HCT116 (cell line): ENCODE measurements around the gene MTERF4. TPM values are rescaled to one million over a fixed set of nuclear protein-coding genes. Genes with fewer than 3 reads are reported as not detected.
A peak's percentile ranks its signal among the peaks of the same experiment; 100 is the strongest.

ENCODE experiments used
- ATAC-seq: fragments of 200-7000 bp; cut with Tn5 transposase; 2 replicates; pipeline ENCODE4 v1.9.1; 2020; ENCODE audit warnings: mild to moderate bottlenecking, moderate library complexity
- BruUV-seq: library from RNA; stranded (reverse); fragments of 400-500 nt; replicated peaks from 2 replicates; lab custom pipeline; 2021; lab: Mats Ljungman, UMichigan
- CTCF ChIA-PET: fragments of 300-600 bp; sonication (Branson Sonifier 250); formaldehyde crosslinking; loops from one replicate; lab custom pipeline; 2021; ENCODE audit warnings: antibody characterized with exemption; lab: Charles Lee
- POLR2A ChIA-PET: fragments of 300-600, 350-600 bp; sonication (Branson Sonifier 250); formaldehyde crosslinking; loops from one replicate; lab custom pipeline; 2021; ENCODE audit warnings: antibody characterized with exemption; lab: Charles Lee
- RAD21 ChIA-PET, 2 experiments: fragments of 300-600 bp; sonication (Branson Sonifier 250); formaldehyde crosslinking; loops; one replicate each; lab custom pipeline; 2023; ENCODE audit warnings: low total read pairs in 2 of 2; ENCODE audit not compliant: uncharacterized antibody in 2 of 2, unreplicated experiment in 2 of 2, low non-redundant PET in 1 of 2; lab: Charles Lee
- DNase-seq: peaks from one replicate; pipeline ENCODE4 v3.0.0-alpha.2; 2010; ENCODE audit warnings: low read depth, low spot score
- H2AFZ ChIP-seq: fragments of 200-600 bp; shearing (Covaris generic), sonication (generic); 2 replicates; pipeline ENCODE4 v1.6.1; 2017; ENCODE audit warnings: low read depth, mixed run types, mixed read lengths, antibody characterized with exemption, low read length; ENCODE audit not compliant: poor library complexity, severe bottlenecking
- H3K27ac ChIP-seq: 2 replicates; pipeline ENCODE4 v1.5.1; 2012; ENCODE audit warnings: low read depth, low read length
- H3K27me3 ChIP-seq: fragments of 200-600 bp; sonication (generic); 2 replicates; pipeline ENCODE4 v1.6.1; 2016; ENCODE audit warnings: mixed run types, low read length, mixed read lengths; ENCODE audit not compliant: insufficient read depth
- H3K36me3 ChIP-seq, 2 experiments: fragments of 200-500 bp in 1 of 2; fragments of 200-600 bp in 1 of 2; sonication (Bioruptor generic) in 1 of 2; sonication (generic) in 1 of 2; 2 replicates each; pipeline versions ENCODE4 v1.5.1 to v1.6.1; 2014 to 2016; ENCODE audit warnings: low read length in 2 of 2, inconsistent platforms in 1 of 2, mixed read lengths in 1 of 2, mixed run types in 1 of 2; ENCODE audit not compliant: insufficient read depth in 2 of 2, control insufficient read depth in 1 of 2
- H3K4me1 ChIP-seq, 2 experiments: fragments of 200-600 bp in 1 of 2; sonication (generic) in 1 of 2; 2 replicates each; pipeline versions ENCODE4 v1.5.1 to v1.6.1; 2012 to 2017; ENCODE audit warnings: low read length in 2 of 2, inconsistent platforms in 1 of 2, mild to moderate bottlenecking in 1 of 2, mixed read lengths in 1 of 2, mixed run types in 1 of 2, moderate library complexity in 1 of 2; ENCODE audit not compliant: insufficient read depth in 2 of 2, control insufficient read depth in 1 of 2
- H3K4me2 ChIP-seq: fragments of 200-600 bp; sonication (generic); 2 replicates; pipeline ENCODE4 v1.6.1; 2017; ENCODE audit warnings: mixed run types, low read length, mixed read lengths
- H3K4me3 ChIP-seq, 2 experiments: fragments of 200-600 bp in 1 of 2; sonication (generic) in 1 of 2; replicated peaks in 1 of 2; 2 replicates each; pipeline ENCODE4 v1.5.1; 2011 to 2016; ENCODE audit warnings: low read length in 2 of 2, control low read depth in 1 of 2, low read depth in 1 of 2, mild to moderate bottlenecking in 1 of 2, mixed read lengths in 1 of 2, mixed run types in 1 of 2
- H3K79me2 ChIP-seq: fragments of 200-600 bp; sonication (generic); 2 replicates; pipeline ENCODE4 v1.6.1; 2017; ENCODE audit warnings: mild to moderate bottlenecking, mixed run types, low read length, moderate library complexity, mixed read lengths; ENCODE audit not compliant: insufficient read depth
- H3K9ac ChIP-seq: fragments of 200-600 bp; sonication (generic); 2 replicates; pipeline ENCODE4 v1.6.1; 2016; ENCODE audit warnings: low read length, mixed read lengths
- H3K9me2 ChIP-seq: fragments of 200-600 bp; sonication (generic), shearing (Covaris generic); 2 replicates; pipeline ENCODE4 v1.6.1; 2017; ENCODE audit warnings: mixed run types, mild to moderate bottlenecking, moderate library complexity; ENCODE audit not compliant: insufficient read depth
- H3K9me3 ChIP-seq, 2 experiments: fragments of 200-500 bp in 1 of 2; fragments of 200-600 bp in 1 of 2; sonication (Bioruptor generic) in 1 of 2; sonication (generic) in 1 of 2; 2 replicates each; pipeline ENCODE4 v1.6.1; 2014 to 2017; ENCODE audit warnings: low read length in 2 of 2, mixed read lengths in 2 of 2, inconsistent platforms in 1 of 2, low read depth in 1 of 2, mild to moderate bottlenecking in 1 of 2, mixed run types in 1 of 2, moderate library complexity in 1 of 2; ENCODE audit not compliant: control insufficient read depth in 1 of 2, insufficient read depth in 1 of 2
- H4K20me1 ChIP-seq: fragments of 200-600 bp; sonication (generic), shearing (Covaris generic); 2 replicates; pipeline ENCODE4 v1.6.1; 2017; ENCODE audit warnings: mixed run types, mild to moderate bottlenecking, moderate library complexity; ENCODE audit not compliant: insufficient read depth
- CBX3 ChIP-seq: IDR thresholded peaks from 2 replicates; pipeline ENCODE4 v1.6.1; 2012; ENCODE audit warnings: low read depth
- CEBPB ChIP-seq: IDR thresholded peaks from 2 replicates; pipeline ENCODE4 v1.6.1; 2012; ENCODE audit warnings: low read depth
- CTCF ChIP-seq, 3 experiments: fragments of 200-600 bp in 1 of 3; sonication (generic) in 1 of 3; IDR thresholded peaks in 2 of 3; conservative IDR thresholded peaks in 1 of 3; 2 replicates each; pipeline ENCODE4 v1.5.1; 2012 to 2017; ENCODE audit warnings: low read depth in 2 of 3, low read length in 2 of 3, antibody characterized with exemption in 1 of 3, borderline replicate concordance in 1 of 3, control low read depth in 1 of 3, mild to moderate bottlenecking in 1 of 3, mixed read lengths in 1 of 3, mixed run types in 1 of 3, moderate library complexity in 1 of 3; ENCODE audit not compliant: insufficient read depth in 1 of 3
- EGR1 ChIP-seq: IDR thresholded peaks from 2 replicates; pipeline ENCODE4 v1.6.1; 2012; ENCODE audit warnings: low read depth
- EZH2 ChIP-seq: fragments of 200-600 bp; sonication (generic); IDR thresholded peaks from 2 replicates; pipeline ENCODE4 v1.6.1; 2017; ENCODE audit warnings: antibody characterized with exemption, mixed run types
- EZH2phosphoT487 ChIP-seq: fragments of 200-600 bp; IDR thresholded peaks from 2 replicates; pipeline ENCODE4 v1.6.1; 2018; ENCODE audit warnings: antibody characterized with exemption, borderline replicate concordance
- FOSL1 ChIP-seq: IDR thresholded peaks from 2 replicates; pipeline ENCODE4 v1.6.1; 2012; ENCODE audit warnings: low read depth
- JUND ChIP-seq: IDR thresholded peaks from 2 replicates; pipeline ENCODE4 v1.6.1; 2012
- POLR2A ChIP-seq: IDR thresholded peaks from 2 replicates; pipeline ENCODE4 v1.7.0; 2011; ENCODE audit warnings: borderline replicate concordance; ENCODE audit not compliant: insufficient read depth, insufficient read length; ENCODE audit errors: extremely low read depth
- RAD21 ChIP-seq: IDR thresholded peaks from 2 replicates; pipeline ENCODE4 v1.6.1; 2012; ENCODE audit warnings: low read depth, mild to moderate bottlenecking
- SIN3A ChIP-seq: IDR thresholded peaks from 2 replicates; pipeline ENCODE4 v1.6.1; 2012; ENCODE audit warnings: low read depth
- SP1 ChIP-seq: IDR thresholded peaks from 2 replicates; pipeline ENCODE4 v1.6.1; 2012; ENCODE audit warnings: low read depth
- TCF7L2 ChIP-seq: IDR thresholded peaks from 2 replicates; pipeline ENCODE4 v1.7.0; 2011; ENCODE audit warnings: borderline replicate concordance, inconsistent platforms; ENCODE audit not compliant: insufficient read depth, insufficient read length; ENCODE audit errors: extremely low read depth
- YY1 ChIP-seq: IDR thresholded peaks from 2 replicates; pipeline ENCODE4 v1.6.1; 2011; ENCODE audit warnings: low read length, low read depth, moderate library complexity, mild to moderate bottlenecking; ENCODE audit not compliant: insufficient replicate concordance; ENCODE audit errors: extremely low read depth
- ZBTB33 ChIP-seq: IDR thresholded peaks from 2 replicates; pipeline ENCODE4 v1.6.1; 2011; ENCODE audit warnings: mild to moderate bottlenecking, low read length, moderate library complexity; ENCODE audit not compliant: insufficient replicate concordance; ENCODE audit errors: extremely low read depth
- ZFX ChIP-seq: fragments of 450-650 bp; IDR thresholded peaks from 2 replicates; pipeline ENCODE4 v1.6.1; 2017
- ZNF274 ChIP-seq: fragments of 200-500 bp; sonication (Bioruptor generic); IDR thresholded peaks from 2 replicates; pipeline ENCODE4 v1.6.1; 2014; ENCODE audit warnings: mild to moderate bottlenecking, low read depth, low read length, inconsistent platforms
- intact Hi-C: fragments of 100-400 bp; cut with micrococcal nuclease; formaldehyde crosslinking; loops from 2 replicates; pipeline ENCODE4 v1.10.0; 2022
- total RNA-seq: library from RNA; stranded (reverse); gene quantifications from one replicate; pipeline ENCODE4 v1.2.1, GENCODE V29; 2021; ENCODE audit not compliant: unreplicated experiment
- TF ChIP-seq, protein P1 (sequence below): IDR thresholded peaks from 2 replicates; pipeline ENCODE4 v1.6.1; 2012
- TF ChIP-seq, protein P2 (sequence below): IDR thresholded peaks from 2 replicates; pipeline ENCODE4 v1.6.1; 2012

Gene MTERF4
- total RNA-seq, 1 experiment from 2014 or later, result 25.5 TPM

DNA sequence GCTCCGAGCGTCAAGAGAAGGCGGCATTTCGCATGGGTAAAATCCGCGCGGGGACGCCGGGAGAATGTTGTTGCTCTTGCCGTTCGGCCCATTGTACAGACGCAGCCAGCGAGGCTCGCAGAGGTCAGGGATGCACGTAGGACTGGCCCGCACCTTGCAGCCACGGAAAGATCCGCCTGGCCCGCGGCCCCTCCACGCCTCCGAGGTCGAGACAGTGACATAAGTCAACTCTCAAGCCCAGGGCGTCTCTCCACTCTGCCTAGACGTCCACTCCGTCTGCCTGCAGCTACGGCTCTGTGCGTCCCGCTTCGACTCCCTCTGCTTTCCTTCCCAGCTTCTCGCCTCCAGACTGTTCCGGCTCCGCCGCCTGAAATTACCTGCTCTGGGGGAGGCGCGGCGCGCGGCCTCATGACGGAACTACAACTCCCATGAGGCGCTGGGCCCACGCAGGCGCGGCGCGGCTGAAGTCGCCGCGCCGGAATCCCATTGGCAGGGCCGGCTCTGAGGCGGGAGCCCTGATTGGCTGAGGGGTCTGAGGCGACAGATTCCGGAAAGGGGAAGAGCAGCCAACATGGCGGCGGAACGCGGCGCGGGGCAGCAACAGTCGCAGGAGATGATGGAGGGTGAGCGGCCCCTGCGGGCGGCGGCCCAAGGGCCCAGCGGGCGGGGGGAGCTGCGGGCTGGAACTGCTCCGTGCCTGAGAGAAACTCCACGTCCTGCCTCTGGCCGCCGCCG, 48.0 kb upstream of the MTERF4 start, which contains the start of gene PPP1R7:
Gene PPP1R7 (plus strand): TSS at position 543 of the 735 bp plus-strand sequence. CDS start 29 bp downstream, at position 572.
- H3K4me2 ChIP-seq, result peak within 1 kb of the TSS; percentile 99
- RAD21 ChIA-PET, result no interaction called here
- TF ChIP-seq FOSL1 (no peak), SP1 (peak; percentile 72), POLR2A (peak; percentile 48), CTCF (IDR thresholded peaks at IDR 0.05 in 2 of 3, conservative IDR thresholded peaks at IDR 0.05 in 1 of 3; ENCODE audit: borderline replicate concordance in 1 of 3, insufficient read depth in 1 of 3, low read depth in 2 of 3, low read length in 2 of 3) (no peak), JUND (no peak), CBX3 (no peak), TCF7L2 (peak; percentile 60), YY1 (peak; percentile 96), EGR1 (peak; percentile 50; the same call in 1 of the 2 replicates), CEBPB (no peak), ZFX (no peak), ZBTB33 (no peak), EZH2 (no peak), SIN3A (peak; percentile 66), RAD21 (no peak), ZNF274 (no peak), EZH2phosphoT487 (no peak)
- TF ChIP-seq, protein P1, sequence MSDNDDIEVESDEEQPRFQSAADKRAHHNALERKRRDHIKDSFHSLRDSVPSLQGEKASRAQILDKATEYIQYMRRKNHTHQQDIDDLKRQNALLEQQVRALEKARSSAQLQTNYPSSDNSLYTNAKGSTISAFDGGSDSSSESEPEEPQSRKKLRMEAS, result peak; percentile 22; the same call in 1 of the 2 replicates
- TF ChIP-seq, protein P2, sequence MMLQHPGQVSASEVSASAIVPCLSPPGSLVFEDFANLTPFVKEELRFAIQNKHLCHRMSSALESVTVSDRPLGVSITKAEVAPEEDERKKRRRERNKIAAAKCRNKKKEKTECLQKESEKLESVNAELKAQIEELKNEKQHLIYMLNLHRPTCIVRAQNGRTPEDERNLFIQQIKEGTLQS, result no peak

More for the DNA sequence above, 48.0 kb upstream of the MTERF4 start, which contains the start of gene PPP1R7:
- H3K79me2 ChIP-seq, result peaks cover 38% of the 10 kb centered on the region
- no TSS peak for BruUV-seq
- H3K9me3 ChIP-seq, result no peaks in the 10 kb centered on the region
- peak; percentile 83 for ATAC-seq
- peak within 1 kb of the TSS; percentile 67 for H3K27ac ChIP-seq
- H3K9ac ChIP-seq, result peak within 1 kb of the TSS; percentile 91
- no peaks in the 10 kb centered on the region for H3K27me3 ChIP-seq
- peak within 1 kb of the TSS; percentile 82 to 83 for H3K4me3 ChIP-seq
- peaks cover 11 to 22% of the 10 kb centered on the region in 2 experiments; a peak in 3 of 4 replicates for H3K4me1 ChIP-seq
- POLR2A ChIA-PET, result interaction anchor here (0.7 to 1.6 kb wide), 5 partner anchors 9 to 48 kb away, joined by 3 to 4 read pairs (median 3); partner anchors contain the start of gene MTERF4
- H4K20me1 ChIP-seq, result no peaks in the 10 kb centered on the region
- peak within 1 kb of the TSS; percentile 87 for H2AFZ ChIP-seq
- CTCF ChIA-PET, result interaction anchor here (0.8 to 1.7 kb wide), 3 partner anchors 167 to 310 kb away, joined by 3 to 5 read pairs (median 3); no protein-coding TSS in a partner anchor
- intact Hi-C loops, result no loop called here
- DNase-seq, result peak; percentile 87
- no peaks in the 10 kb centered on the region for H3K9me2 ChIP-seq
- H3K36me3 ChIP-seq, result peaks cover 0 to 2% of the 10 kb centered on the region in 2 experiments; a peak in 1 of 4 replicates
